SKM-1 (cell line): ENCODE results near the gene LETM1.

Experiments used
- DNase-seq: peaks from one replicate; lab custom pipeline; 2025; ENCODE audit not compliant: unreplicated experiment; lab: John Stamatoyannopoulos, UW

LETM1 gene

DNA sequence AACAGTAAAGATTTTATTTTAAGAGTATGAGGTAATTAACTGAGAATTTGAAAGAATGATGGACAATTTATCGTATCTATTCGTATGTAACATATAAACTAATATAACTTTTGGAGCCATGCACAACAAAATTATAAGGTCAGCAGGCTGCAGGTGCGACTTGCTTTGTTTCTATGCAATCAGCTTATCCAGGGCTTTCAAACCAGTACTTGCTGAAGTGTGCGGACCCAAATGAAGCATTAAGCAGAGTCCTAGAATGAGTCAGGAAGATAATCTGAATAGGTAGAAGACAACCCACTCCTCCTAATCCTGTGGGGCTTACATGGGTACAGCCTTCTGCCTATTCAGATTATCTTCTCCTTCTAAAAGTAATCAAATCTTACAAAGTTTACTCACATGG, 17.3 kb upstream of the LETM1 start:
- no peak for DNase-seq

DNA sequence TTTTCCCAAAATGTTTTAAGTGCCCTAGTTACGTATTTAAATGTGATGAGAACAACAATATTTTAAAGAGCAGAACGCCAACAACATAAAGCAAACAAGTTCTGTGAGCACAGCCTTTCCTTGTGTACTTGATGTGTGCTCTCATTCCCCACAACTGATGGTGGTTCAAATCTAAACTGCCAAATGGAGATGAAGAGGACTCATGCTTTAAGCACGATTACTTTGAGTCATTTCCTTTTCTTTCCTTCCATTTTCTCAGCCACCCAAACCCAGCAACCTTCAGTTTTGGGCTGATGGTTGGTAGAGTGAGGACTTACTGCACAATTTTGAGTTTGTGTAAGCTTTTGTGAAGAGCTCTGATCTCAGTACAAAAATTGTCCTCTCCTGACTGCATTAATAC, 16.9 kb upstream of the LETM1 start:
- DNase-seq: no peak

DNA sequence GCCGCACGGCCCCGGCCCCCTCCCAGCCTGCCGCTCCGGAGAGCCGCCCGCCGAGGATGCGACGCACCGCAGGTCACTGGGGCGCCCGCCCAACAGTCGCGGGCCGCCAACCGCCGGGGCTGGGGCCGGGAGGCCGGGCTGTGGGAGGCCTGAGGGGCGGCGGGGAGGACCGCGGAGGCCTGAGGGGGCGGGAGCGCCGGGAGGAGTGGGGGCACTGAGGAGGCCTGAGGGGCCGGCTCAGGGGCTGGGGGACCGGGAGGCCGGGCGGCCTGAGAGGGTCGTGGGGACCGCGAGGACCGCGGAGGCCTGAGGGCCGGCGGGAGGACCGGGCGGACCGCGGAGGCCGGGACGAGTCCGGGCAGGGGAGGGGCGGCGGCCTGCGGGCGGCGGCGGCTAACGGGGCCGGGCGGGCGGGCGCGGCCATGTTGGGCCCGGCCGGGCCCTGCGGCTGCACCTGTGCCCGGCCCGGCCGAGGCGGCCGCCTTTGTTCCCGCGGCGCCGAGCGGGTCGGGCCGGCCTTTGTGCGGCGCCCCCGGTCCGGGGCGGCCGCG, 15.6 kb upstream of the LETM1 start:
- DNase-seq: no peak

DNA sequence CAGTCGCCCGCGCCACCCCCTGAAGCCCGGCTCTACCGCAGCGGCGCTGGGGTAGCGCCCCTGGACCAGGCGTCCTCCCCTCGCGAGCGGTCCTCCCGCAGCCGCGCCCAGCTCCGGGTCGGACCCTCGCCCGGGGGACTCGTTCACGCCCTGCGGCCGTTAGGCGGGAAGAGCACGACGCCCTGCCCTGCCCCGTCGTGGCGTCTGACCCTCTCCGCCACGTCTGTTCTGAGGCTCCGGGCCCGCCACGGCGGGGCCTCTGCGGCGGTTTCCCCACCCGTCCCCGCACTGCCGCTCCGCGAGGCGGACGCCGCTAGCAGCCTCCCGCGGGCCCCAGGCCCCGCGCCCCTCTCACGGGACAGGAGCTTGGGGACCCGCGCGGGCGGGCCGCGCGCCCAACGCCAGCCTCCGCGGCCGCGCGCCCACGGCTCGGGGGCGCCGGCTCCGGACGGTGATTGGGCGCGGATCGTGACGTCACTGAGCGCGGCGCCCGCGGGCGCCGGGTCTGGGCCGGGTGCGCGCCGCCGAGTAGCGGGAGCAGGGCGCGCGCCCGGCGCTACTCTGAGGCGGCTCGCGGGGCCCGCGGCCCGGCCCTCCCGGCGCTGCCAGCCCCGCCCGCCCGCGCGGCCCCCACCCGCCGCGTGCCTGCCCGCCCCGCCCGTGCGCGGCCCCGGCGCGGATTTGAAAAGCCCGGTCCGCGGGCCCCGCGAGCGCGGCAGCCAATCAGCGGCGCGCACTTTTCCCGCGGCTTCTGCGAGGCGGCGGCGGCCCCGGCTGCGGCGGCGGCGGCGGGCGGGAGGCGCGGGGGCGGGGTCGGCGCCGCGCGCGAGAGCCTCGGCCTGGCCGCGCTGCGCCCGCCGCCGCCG, 14.9 kb upstream of the LETM1 start, which contains the start of gene NSD2:
Gene NSD2 (plus strand): TSS at position 816 of the 866 bp plus-strand sequence. CDS start 29,262 bp downstream, outside the sequence.
- DNase-seq: peak; percentile 81

DNA sequence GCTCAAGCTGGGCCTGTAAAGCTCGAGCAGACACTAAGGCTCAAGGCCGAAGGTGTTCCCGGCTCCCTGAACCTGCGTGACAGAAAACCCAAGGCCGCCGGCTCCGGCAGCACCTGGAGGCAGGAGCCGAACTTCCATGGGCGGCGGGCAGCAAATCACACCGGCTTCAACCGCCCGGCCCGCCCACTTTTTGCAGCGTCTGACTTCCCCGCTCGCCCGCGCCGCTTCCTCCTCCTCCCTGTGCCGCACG, 14.3 kb upstream of the LETM1 start:
- peak; percentile 81 for DNase-seq

DNA sequence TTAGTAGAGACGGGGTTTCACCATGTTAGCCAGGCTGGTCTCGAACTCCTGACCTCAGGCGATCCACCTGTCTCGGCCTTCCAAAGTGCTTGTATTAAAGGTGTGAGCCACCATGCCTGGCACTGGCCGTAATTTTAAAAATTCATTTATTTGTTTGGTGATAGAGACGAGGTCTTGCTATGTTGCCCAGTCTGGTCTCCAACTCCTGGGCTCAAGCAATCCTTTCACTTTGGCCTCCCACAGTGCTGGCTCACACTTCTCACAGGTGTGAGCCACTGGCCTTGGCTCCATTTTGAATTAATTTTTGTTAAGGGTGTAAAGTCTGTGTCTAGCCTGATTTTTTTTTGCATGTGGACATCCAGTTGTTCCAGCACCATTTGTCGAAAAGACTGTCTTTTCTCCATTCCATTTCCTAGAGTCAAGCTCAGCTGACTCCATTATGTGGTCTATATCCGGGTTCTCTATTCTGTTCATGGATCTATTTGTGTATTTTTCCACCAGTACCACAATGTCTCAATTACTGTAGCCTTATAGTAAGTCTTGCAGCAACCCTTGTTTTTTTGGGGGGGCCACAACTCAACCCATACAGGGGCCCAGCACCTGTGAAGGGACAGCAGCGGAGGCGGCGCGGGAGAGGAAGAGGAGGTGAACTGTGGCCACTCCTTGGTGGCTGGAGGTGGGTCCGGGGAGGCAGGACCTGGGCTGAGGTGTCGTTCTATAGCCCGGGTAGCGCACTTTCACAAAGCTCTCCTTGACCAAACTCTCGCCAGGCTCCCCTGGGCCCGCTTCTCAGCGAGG, 13.8 kb upstream of the LETM1 start:
- DNase-seq: no peak

DNA sequence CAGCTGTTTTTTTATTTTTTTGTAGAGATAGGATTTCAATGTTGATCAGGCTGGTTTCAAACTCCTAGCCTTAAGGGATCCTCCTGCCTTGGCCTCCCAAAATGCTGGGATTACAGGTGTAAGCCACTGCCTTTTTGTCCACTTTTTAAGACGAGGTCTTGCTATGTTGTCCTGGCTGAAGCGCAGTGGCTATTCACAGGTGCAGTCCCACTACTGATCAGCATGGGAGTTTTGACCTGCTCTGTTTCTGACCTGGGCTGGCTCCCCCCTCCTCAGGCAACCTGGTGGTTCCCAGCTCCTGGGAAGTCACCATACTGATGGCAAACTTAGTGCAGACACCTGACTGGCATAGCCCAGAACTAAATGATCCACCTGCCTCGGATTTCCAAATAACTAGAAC, 13.0 kb upstream of the LETM1 start:
- no peak for DNase-seq

DNA sequence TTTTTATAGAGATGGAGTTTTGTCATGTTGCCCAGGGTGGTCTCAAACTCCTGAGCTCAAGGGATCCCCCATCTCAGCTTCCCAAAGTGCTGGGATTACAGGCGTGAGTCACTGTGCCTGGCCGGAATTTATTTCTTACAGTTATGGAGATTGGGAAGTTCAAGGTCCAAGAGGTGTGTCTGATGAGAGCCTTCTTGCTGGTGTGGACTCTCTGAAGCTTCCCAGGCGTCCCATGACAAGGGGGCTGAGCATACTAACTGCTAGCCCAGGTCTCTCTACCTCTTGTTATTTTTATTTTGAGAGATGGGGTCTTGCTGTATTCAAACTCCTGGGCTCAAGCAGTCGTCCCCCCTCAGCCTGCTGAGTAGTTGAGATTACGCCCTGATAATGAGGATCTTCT, 12.3 kb upstream of the LETM1 start:
- no peak for DNase-seq

DNA sequence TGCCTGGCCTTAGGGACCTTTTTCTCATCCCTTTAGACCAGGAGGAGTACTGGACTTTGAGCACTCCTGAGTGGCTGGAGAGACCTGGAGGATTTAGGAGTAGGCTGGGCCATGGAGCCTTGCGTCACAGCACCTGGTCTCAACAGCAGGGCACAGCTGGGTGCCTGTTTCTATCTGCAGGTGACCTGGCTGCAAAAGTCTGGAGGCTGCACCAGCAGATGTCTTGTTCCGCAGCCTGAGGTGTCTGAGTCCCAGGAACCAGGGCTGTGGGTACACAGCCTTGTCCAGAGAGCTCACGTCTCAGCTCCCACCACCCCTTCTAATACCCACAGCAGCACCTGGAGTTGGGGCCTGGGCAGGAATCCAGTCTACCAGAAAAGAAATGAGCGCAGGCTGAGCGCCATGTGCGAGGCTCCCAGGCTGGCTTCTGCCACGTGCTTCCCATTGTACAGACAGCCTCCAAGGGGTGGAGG, 10.3 kb upstream of the LETM1 start:
- DNase-seq: no peak

DNA sequence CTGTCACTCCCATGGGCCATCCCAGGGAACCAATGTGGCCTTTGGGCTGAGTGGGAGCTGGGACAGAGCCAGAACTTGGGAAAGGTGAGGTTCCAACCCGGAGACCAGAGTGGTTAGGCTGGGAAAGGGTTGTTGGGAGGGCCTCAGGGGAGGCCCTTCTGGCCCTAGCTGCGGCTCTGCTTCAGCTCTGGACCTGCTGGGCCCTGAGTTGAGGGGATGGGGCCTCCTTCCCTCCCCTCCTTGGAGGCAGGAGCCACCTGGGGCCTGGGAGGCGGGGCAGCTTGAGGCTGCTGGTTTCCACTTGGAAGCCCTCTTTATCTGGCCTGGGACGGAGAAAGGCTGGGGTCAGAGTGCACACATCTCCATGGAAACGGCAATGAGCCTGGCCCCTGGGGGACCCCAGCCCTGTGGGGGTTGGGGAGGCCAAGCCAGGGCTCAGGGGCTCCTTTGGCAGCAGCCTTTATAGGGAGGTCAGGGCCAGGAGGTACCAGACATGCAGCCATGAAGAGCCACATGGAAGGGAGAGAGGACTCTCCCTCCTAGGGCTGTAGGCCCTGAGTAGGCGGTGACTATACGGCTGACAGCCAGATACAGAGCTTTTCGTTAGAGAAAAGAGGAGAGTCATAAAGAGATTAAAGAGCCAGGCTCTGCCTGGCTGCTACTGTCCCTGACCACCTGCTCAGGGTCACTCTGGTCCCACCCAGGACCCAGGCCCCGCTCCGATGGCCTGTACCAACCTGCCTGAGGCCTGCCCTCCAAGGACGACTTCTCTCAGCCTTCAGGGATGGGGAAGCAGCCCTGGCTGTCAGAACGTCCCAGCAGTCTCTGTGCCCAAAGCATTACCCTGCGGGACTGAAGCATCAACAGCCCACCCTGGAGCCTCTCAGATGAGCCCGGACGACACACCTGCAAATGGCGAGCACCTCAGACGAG, 8.4 kb upstream of the LETM1 start:
- DNase-seq: no peak

DNA sequence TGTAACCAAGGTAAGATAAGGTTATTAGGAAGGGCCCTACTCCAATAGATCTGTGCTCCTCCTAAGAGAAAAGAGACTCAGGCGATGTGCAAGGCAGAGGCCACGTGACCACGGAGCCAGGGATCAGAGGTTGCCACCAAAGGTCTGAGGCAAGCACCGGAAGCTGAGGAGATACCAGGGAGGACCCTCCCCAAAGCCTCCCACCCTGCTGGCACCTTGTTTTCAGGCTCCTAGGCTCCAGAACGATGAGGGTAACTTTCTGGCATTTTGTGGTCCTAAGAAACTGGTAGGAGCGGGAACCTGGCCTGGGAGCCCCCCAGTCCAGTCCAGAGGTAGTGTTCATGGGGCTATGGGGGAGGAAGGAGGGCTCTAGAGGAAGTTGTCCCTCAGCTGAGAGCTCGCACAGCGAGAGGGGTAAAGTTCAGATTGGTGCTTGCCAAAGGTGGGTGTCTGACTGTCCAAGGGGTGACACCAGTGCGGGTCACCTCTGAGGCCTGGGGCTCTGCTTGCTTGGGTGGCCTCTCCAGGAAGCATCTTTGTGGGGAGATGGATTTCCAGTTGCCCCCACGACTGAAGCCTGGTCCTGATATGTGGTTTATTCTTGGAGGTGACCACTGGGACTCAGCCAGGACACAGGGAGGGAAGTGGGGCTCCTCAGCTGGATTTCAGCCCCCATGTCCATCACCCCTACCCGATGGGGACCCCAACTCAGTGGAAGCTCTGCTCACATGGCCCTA, 7.5 kb upstream of the LETM1 start:
- no peak for DNase-seq

DNA sequence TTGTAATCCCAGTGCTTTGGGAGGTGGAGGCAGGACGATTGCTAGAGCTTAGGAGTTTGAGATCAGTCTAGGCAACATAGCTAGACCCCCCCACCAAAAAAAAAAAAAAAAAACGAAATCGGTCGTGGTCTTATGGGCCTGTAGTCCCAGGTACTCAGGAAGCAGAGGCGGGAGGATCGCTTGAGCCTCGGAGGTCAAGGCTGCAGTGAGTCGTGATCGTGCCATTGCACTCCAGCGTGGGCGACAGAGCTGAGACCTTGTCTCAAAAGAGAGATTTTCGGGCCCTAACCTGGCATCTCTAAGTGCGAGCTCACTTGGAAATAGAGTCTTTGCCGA, 7.0 kb upstream of the LETM1 start:
- DNase-seq: no peak

DNA sequence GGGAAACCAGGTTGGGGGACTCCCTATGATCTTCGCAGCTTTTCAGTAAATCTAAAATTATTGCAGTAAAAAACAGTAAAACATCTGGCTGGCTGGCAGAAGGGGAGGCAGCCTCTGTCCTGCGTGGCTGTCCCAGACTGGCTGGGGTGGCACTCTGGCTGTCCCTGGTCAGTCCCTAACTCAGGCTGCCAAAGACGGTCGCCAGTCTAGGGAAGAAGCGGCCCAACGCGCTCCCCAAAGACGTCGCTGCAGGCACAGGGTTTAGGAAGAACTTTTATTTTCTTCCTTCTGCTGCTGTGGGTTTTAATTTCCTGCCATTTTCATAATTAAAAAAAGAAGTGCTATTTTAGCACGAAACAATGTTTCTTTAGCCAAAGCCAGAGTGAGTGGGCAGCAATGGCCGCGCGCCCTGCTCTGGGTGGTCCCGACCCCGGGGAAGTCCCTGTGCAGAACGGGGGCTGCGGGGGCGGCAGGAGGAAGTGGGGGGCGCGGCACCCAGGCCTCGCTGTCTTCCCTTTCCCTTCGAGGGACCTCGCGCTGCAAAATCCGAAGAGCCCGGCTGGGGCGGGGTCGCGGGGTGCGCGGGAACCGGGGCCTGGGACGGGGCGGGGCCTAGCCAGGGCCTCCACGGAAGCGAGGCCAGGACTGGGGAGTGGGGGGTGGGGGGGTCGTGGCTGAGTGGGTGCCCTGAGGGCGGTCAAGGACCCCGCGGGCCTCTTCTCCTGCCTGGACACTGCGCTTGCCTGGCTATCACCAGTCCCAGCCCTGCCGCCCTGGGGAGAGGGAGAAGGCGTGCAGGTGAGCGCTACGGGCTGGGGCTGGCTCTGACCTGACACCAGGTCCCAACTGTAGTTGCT, 6.3 kb upstream of the LETM1 start:
- DNase-seq: no peak

DNA sequence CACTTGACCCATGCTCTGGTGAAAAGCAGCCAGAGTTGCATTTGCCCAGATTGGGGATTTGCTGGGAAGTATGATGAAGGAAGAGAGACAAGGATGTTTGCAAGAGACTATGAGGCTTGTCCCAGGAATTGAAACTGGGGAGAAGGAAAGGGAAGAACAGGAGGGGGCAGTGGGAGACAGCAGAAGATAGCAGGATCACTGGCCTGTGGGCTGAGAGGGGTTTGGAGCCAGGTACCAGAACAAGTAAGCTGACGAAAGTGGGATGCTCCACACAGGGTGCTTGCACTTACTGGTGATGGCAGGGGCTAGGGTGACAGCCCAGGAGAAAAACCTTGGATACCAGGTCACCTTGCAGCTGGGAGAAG, 3.4 kb upstream of the LETM1 start:
- no peak for DNase-seq

DNA sequence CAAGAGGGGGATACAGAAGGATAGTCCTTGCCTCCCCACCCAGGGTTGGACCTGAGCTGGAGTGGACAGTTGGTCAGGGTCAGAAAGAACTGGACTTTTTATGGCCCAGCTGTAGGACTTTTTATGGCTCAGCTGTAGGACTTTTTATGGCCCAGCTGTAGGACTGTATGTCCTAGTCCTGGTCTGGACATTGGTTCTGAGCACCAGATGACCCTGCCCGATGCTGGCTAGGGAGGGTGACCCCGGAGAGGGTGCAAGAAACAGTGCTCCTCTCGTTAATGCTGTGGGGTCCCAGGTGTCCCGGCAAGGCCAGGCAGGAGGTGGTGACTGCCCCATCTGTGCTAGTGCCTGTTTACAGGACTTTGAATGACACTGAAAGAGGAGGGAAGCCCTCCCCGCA, 2.0 kb upstream of the LETM1 start:
- no peak for DNase-seq

DNA sequence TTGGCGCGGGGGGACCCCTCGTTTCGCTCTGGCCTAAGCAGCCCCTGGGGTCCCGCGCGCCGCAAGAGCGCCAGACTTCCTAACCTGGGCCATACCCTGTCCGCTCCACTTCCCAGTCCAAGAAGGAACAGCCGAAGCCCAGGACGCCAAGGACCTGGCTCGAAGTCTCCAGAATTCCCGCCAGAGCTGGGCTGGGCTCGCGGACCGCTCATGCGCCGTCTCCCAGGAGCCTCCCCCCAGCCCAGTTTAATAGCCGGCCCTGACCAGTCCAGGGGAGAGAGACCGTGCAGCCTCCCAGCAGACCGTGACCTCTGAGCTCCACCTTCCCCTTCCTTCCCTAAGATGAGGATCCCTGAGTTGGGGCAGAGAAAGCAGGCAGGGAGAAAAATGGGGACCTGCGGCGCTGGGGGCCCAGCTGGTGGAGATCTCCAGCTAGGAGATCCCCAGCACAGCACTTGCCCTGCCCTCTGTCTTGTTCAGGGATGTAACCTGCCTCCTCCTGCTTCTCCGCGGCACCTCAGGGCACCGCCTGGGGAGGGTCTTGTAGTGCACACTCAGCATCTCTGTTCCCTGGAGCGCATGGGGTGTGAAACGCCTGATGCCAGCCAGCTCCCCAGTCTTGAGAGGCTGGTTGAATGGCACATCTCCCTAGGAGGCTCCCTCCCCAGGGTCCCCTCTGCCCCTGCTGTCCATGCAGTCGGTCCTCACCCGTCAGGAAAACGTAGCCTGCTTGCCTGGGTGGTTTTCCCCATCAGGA, 1.2 kb upstream of the LETM1 start:
- no peak for DNase-seq

DNA sequence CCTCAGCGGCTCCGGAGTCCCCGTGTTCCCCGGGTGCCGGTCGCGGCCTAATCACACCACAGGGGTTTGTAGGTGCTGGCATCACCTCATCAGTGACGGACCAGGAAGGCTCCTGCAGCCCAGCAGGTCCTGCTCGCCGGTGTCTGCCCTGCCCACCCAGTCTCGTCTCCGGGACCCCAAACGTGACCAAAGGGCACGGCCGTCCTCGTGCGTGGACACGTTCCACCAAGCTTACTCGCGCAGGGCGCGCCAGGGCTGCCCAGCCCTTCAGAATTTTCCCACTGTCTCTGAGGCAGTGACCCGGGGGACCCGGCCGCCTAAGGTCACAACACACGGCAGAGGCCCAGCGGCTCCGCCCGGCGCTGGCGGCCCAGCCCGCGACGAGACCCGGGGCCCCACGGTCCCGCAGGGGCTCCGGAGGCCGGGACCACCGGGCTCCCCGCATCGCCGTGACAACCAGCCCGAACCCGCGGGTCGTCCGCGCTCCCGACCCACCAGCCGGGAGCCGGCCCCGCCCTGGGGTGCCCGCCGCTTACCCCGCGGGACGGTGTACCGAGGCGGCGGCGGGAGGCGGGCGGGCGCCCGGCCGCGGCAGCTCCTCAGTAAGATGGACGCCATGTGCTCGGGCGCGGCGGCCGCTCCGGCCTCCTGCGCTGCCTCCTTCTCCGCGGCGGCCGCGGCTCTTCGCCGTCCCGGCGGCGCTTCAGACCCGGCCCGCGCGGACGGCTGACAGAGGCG, 454 bp downstream of the LETM1 start:
- DNase-seq: no peak

DNA sequence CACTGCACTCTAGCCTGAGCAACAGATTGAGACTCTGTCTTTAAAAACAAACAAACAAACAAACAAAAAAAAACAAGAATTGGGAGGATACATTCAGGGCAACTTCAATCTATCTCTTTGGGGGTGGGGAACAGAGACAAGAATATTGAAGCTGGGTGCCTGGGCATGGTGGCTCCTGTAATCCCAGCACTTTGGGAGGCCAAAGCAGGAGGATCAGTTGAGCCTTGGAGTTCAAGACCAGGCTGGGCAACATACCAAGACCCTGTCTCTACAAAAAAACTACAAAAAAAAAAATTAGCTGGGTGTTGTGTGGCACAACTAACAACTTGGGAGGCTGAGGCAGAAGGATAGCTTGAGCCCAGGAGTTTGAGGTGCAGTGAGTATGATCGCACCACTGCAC, 1.2 kb downstream of the LETM1 start:
- no peak for DNase-seq
